Progenitor cell of endocrine pancreas (in vitro differentiated cells): Measurements from ENCODE around the gene WDR83. TPM values are rescaled to one million over a fixed set of nuclear protein-coding genes. Genes with fewer than 3 reads are reported as not detected.

ENCODE experiments used
- DNase-seq: peaks from one replicate; pipeline ENCODE4 v3.0.0; 2021; ENCODE audit warnings: low spot score; ENCODE audit not compliant: unreplicated experiment
- H3K27ac Mint-ChIP-seq: 2 replicates; pipeline ENCODE4 v1.8.0; 2021; ENCODE audit warnings: mild to moderate bottlenecking, moderate library complexity, mixed read lengths
- H3K27me3 Mint-ChIP-seq: 2 replicates; pipeline ENCODE4 v1.8.0; 2021; ENCODE audit warnings: mixed read lengths
- H3K36me3 Mint-ChIP-seq: 2 replicates; pipeline ENCODE4 v1.8.0; 2022; ENCODE audit warnings: mixed read lengths; ENCODE audit not compliant: insufficient read depth
- H3K4me1 Mint-ChIP-seq: 2 replicates; pipeline ENCODE4 v1.8.0; 2021; ENCODE audit warnings: low read depth, mixed read lengths
- H3K4me3 Mint-ChIP-seq: 2 replicates; pipeline ENCODE4 v1.8.0; 2021; ENCODE audit warnings: low read depth, mild to moderate bottlenecking, moderate library complexity, mixed read lengths
- H3K9me3 Mint-ChIP-seq: 2 replicates; pipeline ENCODE4 v1.8.0; 2021; ENCODE audit warnings: low read depth, mixed read lengths
- total RNA-seq: library from RNA; stranded (reverse); gene quantifications from 2 replicates; pipeline ENCODE4 v1.2.1, GENCODE V29; 2021
- TF ChIP-seq, protein P1 (sequence below): fragments of 200-600 bp; sonication (generic); IDR thresholded peaks from one replicate; pipeline ENCODE4 v1.5.0; 2021; ENCODE audit warnings: antibody characterized with exemption, mild to moderate bottlenecking; ENCODE audit not compliant: unreplicated experiment

The WDR83 gene
- total RNA-seq, 1 donor from 2014 or later = 17.2 TPM

DNA sequence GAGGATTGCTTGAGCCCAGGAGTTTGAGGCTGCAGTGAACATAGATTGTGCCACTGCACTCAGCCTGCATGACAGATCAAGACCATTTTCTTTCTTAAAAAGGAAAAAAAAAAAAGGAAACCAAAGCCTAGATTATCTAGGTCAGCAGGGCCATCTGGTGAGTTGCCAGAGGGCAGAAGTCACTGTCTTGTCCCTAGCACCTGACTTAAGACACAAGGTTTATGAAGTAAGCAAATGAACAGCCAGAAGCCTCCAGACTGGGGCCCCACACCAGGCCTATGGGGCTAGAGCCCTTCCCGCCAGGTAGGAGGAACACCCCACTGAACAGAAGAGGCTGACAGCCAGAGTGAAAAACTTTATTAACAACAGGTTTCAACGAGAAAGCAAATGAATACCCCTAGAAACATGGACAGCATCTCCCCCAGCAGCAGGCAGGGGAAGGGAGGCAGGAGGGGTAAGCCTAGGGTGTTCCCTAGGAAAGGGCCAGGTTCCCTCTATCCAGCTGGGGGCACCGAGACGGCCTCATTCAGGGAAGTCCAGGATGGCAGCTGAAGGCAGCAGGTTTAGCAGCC is 1.2 kb downstream of the WDR83 start:
- peak overlapping the region; percentile 94 for H3K4me3 Mint-ChIP-seq
- TF ChIP-seq, protein P1, sequence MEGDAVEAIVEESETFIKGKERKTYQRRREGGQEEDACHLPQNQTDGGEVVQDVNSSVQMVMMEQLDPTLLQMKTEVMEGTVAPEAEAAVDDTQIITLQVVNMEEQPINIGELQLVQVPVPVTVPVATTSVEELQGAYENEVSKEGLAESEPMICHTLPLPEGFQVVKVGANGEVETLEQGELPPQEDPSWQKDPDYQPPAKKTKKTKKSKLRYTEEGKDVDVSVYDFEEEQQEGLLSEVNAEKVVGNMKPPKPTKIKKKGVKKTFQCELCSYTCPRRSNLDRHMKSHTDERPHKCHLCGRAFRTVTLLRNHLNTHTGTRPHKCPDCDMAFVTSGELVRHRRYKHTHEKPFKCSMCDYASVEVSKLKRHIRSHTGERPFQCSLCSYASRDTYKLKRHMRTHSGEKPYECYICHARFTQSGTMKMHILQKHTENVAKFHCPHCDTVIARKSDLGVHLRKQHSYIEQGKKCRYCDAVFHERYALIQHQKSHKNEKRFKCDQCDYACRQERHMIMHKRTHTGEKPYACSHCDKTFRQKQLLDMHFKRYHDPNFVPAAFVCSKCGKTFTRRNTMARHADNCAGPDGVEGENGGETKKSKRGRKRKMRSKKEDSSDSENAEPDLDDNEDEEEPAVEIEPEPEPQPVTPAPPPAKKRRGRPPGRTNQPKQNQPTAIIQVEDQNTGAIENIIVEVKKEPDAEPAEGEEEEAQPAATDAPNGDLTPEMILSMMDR = no peak
- DNase-seq = no peak
- H3K4me1 Mint-ChIP-seq = peaks cover 27% of the 10 kb centered on the region
- H3K27me3 Mint-ChIP-seq = no peaks in the 10 kb centered on the region
- H3K9me3 Mint-ChIP-seq = no peaks in the 10 kb centered on the region
- peaks cover 9% of the 10 kb centered on the region for H3K36me3 Mint-ChIP-seq
- H3K27ac Mint-ChIP-seq = peak overlapping the region; percentile 33

DNA sequence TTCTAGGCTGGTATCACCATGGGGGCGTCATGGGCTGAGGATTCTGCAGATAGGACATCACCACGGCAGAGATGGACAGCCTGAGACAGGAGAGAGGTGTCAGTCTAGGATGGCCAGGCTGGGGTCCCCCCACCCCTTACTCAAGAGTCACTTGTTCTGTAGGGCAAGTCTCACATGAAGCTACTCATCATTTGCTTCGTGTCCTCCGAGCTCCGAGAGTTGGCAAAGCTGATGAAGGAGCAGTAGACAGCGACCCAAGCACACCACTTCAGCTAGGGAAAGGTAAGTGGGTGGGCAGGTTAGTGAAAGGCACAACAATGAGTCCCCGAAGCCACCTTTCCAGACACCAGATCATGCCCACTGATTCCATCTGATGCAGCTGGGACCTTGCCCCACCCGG is 1.7 kb downstream of the WDR83 start:
- H3K27ac Mint-ChIP-seq = peak overlapping the region; percentile 100
- no peaks in the 10 kb centered on the region for H3K9me3 Mint-ChIP-seq
- H3K4me1 Mint-ChIP-seq = peaks cover 27% of the 10 kb centered on the region
- H3K36me3 Mint-ChIP-seq = peaks cover 6% of the 10 kb centered on the region
- peak overlapping the region; percentile 94 for H3K4me3 Mint-ChIP-seq
- TF ChIP-seq, protein P1 = no peak
- H3K27me3 Mint-ChIP-seq = no peaks in the 10 kb centered on the region
- no peak for DNase-seq

DNA sequence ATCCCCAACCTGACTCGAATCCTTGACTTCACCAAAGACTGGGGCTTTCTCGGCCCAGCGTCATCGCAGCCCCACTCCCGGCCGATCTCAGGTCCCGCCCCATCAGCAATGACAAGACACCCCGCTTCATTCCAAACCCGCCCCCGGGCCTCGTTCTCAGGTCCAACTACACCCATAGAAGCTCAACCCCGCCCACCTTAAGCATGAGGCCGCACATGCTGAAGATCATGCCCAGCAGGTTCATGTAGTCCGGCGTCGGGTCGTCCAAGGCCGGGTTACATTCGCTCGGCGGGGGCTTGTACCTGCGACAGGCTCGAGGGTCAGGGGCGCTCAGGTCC is 2.3 kb downstream of the WDR83 start:
- Mint-ChIP-seq H3K27me3 (no peaks in the 10 kb centered on the region), H3K36me3 (peaks cover 8% of the 10 kb centered on the region), H3K4me3 (peak overlapping the region; percentile 94), H3K4me1 (peaks cover 27% of the 10 kb centered on the region), H3K9me3 (no peaks in the 10 kb centered on the region), H3K27ac (peak overlapping the region; percentile 100)
- DNase-seq = no peak
- TF ChIP-seq, protein P1 = no peak

DNA sequence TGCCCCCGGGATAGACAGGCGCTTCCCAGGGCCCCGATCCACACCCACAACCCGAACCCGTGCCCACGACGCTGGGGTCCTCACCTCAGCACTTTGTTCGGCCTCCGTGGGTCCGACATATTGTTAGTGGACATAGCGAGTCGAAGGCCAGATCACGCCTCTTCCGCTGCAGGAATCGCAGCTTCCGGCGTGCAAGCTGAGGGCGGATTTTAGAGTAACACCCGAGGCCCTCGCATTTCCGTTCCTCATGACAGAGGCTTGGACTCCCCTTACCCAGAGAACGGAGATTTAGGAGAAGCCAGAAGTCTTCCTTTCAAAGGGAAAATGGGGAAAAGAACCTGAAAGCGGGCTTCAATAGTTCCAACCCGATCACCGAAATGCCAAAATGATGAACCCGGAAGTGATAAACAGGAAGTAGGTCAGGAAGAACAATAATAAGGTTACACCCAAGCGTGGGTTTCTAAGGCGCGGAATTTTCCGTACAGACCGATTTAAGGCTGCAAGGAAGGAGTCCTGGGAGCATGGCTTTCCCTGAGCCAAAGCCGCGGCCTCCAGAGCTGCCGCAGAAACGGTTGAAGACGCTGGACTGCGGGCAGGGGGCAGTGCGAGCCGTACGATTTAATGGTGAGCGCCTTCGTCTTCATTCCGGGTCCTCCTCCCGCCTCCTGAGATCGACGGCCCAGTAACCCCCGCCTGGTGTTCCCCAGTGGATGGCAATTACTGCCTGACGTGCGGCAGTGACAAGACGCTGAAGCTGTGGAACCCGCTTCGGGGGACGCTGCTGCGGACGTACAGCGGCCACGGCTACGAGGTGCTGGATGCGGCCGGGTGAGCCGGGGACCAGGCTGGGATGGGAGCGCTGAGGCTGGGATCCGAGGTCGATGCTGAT is 2.9 kb downstream of the WDR83 start:
- no peaks in the 10 kb centered on the region for H3K9me3 Mint-ChIP-seq
- DNase-seq = peak; percentile 59
- H3K4me3 Mint-ChIP-seq = peak overlapping the region; percentile 94
- no peaks in the 10 kb centered on the region for H3K27me3 Mint-ChIP-seq
- peaks cover 12% of the 10 kb centered on the region for H3K36me3 Mint-ChIP-seq
- peak overlapping the region; percentile 100 for H3K27ac Mint-ChIP-seq
- TF ChIP-seq, protein P1 = peak; percentile 16
- H3K4me1 Mint-ChIP-seq = peaks cover 27% of the 10 kb centered on the region

DNA sequence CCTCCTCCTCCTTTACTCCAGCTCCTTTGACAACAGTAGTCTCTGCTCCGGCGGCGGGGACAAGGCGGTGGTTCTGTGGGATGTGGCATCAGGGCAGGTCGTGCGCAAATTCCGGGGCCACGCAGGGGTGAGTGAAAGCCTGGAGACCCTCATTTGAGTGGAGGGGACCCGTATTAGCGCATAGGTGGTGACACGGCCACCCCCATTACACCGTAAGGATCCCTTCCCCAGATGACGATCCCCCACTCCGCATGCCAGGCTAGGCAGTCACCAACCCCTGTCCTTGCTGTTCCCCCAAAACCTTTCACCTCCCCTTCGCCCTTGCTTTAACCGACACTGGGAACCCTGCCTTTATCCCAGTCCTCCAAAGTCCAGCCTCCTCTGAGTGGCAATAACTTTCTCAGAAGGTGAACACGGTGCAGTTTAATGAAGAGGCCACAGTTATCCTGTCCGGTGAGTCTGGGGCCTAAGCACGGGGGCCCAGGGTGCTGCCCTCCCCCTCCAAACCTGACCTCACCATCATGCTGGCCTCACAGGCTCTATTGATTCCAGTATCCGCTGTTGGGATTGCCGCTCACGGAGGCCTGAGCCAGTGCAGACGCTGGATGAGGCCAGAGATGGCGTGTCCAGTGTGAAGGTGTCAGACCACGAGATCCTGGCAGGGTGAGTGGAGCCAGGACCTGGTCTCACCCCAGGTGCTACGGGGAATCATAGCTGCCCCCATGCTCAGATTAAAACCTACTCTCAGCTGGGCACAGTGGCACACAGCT is 3.7 kb downstream of the WDR83 start:
- Mint-ChIP-seq H3K36me3 (peaks cover 13% of the 10 kb centered on the region), H3K4me1 (peaks cover 27% of the 10 kb centered on the region), H3K27ac (peak overlapping the region; percentile 100), H3K4me3 (peak overlapping the region; percentile 94), H3K27me3 (no peaks in the 10 kb centered on the region), H3K9me3 (no peaks in the 10 kb centered on the region)
- no peak for DNase-seq
- TF ChIP-seq, protein P1 = no peak
